ENCODE data around the gene ADISSP.

ADISSP gene

DNA sequence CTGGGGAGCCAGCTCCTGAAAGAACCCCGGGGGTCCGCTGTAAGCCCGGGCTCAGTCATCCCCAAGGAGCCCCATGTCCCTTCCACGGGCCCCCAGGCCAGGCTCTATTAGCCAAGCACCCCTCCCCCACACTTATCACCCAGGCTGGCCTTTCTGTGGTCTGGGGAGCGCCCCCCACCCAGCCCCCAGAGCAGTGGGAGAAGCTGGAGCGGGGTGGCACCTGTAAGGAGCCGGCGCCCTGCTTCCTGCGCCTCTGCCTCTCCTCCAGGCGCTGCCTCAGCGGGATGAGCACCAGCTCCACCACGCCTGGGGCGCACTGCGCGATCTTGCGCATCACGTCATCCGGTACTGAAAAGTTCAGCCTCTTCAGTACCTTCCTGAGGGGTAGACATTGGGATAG is 11.4 kb upstream of the ADISSP start:
- DNase-seq: no peak

DNA sequence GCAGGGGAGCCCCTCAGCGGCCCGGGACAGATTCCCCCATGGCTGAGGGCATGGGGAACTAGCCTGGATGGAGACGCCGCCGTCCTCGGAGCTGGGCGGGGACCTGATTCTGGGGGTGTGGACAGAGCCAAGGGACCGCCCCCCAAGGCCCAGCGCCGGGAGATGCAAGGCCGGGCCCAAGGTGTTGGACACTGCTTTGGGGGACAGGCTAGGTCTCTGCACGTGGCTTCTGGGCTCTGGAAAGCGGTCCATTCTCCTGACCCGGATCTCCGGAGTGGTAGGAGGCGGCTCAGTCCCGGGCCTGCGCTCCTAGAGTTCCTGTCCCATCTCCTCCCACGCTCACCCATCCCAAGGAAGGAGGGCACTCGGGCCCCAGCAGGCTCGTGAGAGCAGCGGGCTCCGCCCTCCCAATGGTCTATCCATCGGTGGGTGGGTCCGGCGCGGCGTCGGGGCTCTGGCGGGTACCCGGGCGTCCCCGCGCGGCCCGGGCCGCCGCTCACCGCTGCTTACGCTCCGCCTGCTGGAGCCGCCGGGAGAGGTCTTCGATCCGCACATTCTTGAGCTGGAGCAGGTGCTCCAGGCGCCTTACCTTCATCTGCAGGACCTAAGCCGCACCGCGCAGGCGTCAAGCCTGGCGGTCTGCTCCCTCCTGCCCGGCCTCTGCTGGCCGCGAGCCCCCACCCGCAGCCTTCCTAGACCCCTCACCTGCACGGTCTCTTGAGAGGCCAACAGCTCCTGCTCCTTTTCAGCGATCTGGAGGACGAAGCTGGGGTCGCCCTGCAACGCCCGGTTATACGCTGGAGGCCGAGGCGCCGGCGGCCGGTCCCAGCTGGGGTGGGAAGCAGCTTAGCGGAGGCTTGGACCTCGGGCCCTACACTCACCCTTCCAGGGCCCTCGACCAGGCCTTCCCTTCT is 10.4 kb upstream of the ADISSP start:
- DNase-seq: no peak

DNA sequence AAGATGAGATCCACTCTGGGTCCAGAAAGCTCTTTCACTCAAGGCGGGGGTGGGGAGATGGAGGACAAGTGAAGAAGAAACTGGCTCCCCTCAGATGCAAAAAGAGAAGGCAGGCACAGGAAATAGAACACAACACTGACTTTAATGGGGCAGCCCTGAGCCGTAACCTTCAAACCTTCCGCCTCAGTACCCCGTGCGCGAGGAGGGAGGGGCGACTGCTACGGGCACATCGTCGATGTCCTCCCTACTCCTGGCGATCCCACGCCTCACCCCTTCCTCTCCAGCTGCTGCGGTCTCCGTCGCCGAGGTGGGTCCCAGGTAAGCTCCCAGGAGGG is 9.8 kb upstream of the ADISSP start:
- DNase-seq: no peak

DNA sequence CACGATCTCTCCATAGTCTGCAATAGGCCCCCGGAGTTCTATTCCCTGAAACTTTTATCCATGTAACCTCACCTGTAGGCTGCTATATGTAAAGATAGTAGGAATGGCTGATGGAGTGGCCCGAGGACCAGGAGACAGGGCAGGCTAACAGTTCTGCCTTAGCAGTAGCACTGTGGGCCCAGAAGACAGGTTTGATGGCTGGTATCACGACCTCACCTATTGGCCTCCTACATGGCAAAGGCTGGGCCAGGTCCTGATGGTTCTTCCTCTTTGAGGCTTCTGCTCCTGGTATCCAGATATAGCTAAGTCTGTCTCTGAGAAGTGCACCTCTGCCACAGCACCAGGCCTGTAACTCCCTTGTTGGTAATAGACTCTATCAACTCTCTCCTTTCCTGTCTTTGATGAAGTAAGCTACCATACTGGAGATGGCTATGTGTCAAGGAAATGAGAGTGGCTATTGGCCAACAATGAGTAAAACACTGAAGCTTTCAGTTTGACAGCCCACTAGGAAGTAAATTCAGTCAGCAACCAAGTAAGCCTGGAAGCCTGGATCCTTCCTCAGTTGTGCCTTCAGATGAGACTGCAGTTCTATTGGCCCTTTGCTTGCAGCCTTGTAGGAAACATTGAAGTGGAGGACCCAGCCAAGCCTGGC is 8.0 kb upstream of the ADISSP start:
- DNase-seq: no peak

DNA sequence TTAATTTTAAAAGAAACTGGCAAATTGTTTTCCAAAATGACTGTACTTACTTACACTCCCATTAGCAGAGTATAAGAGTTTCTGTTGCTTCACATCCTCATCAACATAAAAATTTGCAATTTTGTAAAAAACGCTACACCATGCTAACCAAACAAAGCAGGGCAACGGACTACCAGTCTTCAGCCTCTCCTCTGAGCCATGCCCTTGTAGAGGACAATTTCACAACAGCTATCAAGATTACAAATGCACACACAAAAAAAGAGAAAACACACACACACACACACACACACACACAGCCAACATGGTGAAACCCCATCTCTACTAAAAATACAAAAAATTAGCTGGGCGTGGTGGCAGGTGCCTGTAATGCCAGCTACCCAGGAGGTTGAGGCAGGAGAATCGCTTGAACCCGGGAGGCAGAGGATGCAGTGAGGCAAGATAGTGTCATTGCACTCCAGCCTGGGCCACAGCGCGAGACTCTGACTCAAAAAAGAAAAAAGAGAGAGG is 4.1 kb upstream of the ADISSP start:
- no peak for DNase-seq

DNA sequence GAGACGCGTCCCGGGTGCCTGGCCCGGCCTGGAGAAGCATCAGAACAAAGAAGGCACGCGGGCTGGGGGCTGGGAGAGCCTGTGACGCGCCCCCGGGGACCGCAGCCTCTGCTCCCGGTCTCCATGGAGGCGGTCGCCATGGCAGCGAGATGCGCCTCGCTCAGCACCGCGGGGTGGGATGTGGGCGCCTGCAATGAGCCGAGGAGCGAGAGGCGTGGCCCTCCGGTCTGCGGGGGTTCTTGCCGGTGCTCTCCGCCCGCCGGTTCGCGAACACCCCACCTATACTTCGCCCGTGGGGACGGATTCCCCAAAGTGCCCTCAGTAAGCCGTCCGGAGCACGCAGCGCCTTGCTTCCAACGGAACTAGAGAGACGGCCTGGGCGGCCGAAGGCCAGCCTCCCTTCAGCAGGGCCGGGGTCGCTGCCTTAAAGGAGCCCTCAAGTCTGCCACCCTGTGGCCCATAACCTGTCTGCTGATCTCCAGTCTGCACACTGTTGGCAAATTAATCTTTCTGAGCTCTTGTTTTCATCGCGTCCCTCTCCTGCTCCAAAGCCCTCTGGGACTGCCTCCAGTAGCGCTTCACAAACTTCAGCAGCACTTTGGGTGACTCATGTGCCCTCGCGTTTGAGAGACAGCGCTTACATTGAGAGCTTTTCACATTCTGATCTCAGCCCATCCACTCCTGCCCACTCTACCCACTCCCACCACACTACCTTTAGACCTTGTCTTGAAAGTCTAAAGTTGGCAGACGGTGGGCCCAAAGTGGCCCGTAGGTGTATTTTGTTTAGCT is 983 bp upstream of the ADISSP start:
- no peak for DNase-seq

DNA sequence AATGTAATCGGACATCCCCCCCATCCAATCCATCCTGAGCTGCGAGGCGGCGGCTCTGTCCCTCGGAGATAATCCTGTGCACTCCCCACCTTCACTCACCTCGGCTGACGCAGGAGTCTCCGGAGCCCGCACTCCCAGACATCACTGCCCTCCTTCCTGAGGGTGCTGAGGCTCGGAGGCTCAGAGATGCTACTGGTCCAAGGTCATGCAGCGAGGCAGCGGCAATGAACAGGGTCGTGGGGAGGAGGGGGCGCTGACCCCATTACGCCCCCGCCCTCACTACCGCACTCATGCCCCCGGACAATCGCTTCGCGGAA is 485 bp downstream of the ADISSP start:
- no peak for DNase-seq

DNA sequence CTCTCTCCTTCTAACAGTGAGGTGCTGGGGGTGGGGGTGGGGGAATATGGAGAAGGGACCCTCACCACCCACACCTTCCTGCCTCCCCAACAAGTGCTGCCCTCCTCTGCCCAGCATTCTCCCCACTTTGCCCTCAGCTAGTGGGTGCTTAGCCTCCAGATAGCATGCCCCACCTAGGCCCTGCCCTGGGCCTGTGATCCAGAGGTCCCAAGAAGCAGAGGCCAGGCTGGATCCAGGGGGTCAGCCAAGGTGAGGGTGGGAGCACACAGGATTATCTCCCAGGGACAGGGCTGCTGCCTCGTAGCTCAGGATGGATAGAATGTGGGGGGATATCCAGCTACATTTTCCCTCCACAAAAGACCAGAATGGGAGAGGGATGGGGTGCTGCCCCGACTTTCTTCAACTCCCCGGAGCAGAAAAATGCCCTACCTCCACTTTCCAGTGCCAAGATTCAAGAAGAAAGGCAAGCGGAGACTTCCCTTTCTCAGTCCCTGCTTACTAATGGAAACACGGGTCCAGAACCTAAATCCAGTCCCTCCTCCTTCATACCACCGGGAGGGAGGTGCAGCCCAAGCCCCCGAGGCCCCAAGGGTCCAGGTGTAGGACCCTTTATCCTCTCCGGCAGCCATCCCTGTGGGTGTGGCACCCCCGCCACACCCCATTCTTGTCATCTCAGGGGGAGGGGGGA is 987 bp downstream of the ADISSP start:
- no peak for DNase-seq

DNA sequence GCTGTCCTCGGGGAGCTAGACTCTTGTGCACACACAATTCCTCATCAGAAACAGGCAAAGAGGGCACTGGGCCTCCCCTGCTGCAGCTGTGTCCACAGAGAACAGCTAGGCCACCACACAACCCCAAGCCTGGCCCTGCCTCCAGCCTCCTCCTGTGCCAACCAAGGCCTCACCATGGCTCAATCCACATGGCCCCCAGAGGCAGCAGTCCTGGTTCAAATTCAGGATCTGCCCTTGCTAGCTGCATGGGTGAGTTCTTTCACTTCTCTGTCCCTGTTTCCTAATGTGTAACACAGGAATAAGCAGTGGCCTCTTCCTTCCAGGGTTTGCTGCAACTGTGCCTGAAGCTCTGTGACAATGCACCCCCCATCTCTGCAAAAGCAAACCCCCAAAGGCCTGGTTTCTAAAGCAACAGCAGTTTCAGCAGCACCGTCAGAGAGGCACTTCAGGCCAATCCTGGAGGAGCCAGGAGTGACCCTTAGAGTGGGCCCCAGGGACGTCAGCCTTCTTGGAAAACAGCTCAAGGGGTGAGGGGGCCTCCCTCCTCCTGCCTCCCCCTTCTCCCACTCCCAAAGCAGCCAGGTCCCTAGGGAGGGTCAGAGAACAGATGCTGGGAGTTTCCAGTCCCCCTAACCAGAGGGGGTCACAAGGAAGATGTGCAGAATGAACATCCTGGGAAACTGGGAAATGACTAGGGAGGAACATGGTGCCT is 2.2 kb downstream of the ADISSP start:
- no peak for DNase-seq

DNA sequence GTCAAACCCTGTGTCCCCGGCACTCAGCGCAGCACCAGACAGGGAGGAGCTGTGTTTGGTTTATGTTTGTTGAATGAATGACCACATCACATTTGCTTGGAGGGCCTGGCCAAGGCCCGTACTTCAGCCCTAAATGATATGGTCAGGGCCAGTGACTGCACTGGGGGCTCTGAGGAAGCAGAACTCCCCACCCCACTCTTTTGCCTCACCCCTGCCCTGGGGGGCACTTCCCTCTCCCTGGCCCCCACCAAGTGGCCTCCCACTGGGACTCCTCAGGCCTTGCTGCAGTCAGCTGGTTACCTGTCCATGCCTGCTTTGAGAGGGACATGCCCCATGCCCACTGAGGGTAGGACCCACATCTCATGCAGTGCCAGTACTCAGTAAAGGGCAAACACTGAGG is 2.9 kb downstream of the ADISSP start:
- DNase-seq: no peak

DNA sequence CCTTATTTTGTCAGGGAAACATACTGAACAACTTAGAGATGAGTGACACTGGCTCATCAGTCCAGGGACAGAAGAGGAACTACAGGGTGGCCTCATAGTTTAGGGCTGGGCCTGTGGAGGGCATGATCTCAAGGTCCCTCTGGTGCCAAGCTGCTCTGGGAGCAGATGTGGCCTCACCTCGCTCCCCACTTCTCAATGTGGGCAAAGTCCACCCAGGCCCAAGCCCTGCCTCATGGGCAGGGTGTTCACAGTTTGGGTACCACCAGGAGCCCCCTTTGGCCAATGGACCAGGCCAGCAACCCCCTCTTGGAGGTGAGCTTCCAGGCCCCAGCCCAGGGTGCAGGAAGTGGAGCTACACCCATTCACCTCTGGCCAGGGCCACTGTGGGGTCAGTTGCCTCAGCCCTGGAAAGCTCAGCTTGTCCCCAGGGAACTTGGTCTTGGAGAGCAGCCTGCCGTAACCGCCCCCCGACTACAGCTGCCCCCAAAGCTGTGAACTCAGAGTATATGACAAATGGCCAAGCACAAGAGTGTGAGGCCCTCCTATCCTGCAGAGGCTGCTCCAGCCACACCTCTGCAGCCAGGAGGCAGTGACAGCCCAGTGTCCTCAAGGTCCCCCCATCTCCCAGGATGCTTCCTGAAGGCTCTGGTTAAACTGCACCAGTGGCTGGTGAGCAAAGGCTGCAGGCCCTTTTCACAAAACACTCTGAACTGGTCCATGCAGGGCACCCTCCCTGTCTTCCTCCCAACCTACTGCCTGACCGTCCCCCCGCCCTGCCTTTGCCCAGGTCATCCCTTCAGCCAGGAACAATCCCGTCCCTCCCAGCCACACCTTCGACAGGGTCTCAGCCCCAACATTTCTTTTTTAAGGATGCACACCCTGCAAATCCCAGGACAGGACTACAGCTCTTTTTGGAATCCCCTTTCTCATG is 3.6 kb downstream of the ADISSP start:
- DNase-seq: no peak

DNA sequence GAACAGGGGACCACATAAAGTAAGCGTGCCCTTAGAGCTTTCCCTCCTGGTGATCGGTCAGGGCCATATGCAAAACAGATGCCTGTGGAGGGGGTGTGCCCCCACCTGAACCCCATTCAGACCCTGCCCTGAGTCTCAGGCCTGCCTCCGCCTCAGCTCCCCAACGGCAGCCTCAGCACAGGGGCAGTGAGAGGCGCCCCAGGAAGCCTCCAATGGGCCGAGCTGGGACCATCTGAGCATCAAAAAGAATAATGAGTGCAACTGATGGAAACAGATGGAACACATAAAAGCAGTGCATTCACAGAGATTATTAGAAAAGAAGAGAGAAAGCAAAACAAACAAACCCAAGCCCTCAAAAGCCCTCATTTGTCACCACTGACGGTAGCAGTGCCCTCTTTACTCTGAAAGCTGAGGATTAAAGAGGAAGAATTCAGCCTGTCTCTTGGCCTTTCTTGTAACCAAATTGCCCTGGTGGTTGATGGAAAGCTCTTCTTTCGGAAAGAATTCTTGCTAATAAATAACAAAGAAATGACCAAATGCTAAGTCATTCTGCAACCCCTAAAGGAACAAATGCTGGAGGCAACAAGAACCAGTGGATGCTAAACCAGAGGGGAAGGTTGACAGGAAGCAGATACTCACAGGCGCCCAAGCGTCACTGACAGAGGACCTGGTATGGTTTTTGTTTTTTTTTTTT is 6.8 kb downstream of the ADISSP start:
- DNase-seq: no peak

DNA sequence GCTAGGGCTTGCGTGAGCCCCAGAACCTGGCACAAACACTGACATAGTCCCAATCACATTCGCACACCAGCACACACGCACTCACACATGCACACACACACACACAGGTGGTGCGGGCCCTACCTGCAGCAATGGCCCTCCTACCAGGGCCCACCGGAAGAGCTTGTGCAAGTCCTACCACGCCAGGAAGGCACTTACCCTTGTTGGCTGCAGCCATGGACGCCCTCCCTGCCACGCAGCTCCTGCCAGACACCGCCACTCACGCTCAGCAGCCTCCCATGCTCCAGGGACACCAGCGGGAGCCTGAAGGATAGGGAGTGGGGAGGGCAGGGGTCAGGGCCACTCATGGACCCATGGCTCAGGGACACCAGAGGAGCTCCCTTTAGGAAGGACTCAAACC is 7.7 kb downstream of the ADISSP start:
- no peak for DNase-seq

DNA sequence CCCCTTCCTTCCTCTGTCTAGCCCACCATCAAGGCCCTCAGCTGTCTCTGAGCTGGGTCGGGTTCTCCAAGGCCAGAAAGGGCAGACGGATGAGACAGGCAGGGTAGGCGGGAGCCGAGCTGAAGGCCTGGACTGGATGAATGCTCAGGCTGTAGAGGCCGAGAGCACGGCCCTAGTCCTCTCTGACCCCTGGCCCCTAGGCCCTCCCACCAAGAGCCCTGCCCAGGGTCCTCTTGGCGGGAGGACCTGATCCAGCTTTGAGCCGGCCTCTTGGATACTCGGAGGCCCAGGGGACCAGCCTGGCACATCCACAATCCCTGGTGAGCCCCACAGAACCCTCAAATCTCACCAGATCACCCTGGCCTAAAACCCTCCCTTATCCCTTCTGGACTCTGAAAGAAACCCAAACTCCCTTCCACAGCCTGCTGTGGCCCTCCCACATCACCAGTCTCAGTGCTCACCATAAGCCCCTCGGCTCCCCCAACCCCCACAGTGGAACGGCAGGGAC is 8.2 kb downstream of the ADISSP start:
- DNase-seq: no peak

DNA sequence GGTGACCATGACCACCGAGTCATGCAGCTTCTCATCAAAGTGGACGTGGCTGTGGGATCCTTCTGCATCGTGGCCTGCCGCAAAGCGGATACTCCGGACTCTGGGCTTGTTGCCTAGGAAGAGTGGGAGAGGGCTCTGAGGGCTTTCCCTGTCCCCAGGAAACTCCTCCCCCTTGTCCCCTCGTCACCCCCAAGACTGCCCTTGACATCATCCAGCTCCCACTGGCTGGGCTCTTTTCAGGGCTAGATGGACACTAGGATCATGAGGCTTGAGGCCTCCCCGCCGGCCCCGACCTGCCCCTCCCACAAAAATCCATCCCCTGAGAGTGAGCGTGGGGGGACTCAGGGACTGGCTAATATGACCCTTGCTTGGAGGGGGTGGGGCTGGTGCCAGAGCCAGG is 9.0 kb downstream of the ADISSP start:
- DNase-seq: no peak

DNA sequence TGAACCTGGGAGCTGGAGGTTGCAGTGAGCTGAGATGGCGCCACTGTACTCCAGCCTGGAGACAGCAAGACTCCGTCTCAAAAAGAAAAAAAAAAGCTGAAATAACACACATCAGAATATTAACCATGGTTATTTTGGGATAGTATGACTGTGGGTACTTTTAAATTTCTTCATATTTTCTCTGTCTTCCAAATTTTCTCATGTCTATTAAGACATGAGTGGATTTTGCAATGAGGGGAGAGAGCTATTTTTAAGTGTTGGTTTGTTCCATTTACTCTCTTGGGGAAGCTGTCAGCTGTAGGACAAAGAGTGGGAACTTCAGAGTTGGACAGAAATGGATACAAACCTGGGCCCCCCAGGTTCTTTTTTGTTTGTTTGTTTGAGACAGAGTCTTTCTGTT is 10.3 kb downstream of the ADISSP start:
- no peak for DNase-seq

DNA sequence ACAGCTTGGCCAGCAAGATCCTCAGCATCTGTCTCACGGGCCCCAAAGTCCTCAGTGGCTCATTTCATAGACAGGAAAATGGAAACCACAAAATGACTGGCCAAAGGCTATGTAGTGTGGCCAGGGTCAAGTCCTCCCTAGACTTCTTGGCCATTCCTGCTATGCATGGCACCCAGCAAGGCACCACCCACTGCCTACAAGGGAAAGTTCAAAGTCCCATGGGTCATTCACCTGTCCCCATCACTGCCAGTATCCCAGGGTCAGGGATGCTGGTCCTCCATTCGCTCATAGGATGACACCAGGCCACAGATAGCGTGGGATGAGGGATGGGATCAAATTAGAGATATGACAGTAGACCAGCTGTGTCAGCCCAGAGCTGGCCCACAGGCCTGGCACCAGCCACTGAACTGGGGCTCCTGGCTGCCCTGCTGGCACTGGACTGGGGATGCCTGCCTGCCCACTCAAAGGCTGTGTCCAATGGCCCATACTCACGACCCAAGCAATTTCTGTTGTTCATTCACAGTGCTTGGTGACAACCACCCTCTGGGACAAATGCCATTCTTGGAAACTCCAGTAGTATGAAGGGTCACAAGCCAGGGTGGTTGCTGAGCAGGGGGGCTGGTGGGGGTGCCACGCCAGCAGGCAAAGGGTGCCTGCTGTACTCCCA is 11.6 kb downstream of the ADISSP start:
- DNase-seq: no peak

DNA sequence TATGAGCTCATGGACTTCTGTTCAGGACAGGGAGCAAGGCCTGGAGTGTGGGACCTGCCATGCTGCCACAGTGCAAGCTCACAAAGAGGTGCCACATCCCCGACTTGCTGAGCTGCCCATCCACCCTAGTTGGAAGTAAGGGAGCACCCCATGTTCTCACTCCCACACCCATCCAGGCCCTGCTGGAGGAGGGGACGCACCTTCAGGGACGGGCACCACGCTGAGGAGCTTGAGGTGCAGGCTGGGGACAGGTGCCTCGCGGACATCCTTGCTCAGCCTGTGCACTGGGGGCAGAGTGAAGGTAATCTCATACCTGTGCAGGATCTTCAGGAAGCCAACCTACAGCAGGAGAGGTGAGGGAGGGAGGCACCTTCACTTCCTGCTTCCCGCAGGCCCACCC is 12.3 kb downstream of the ADISSP start:
- no peak for DNase-seq

DNA sequence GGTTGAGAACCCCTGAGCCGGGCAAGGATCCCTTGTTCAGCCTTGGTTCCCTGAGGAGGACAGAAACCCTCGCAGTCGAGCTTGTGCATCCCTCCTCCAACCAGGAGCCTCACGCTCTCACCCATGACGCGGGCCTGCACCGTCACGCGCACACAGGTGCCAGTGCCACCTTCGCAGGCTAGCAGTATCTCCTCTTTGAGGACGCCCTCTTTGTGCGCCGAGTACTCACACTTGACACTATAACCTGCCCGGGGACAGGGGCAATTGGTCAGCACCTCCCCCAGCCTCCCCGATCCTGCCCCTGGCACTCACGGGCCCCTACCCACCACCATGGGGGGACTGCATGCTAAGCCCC is 13.3 kb downstream of the ADISSP start:
- no peak for DNase-seq

Measured in NCI-H2081 treated with DMSO at 0.1 percent for 48 hours (cell line).